Right kidney (tissue), 1 donor: ENCODE data around the gene CD9.
A peak's percentile ranks its signal among the peaks of the same experiment; 100 is the strongest.

Experiments used
- DNase-seq: peaks from one replicate; pipeline ENCODE4 v3.0.0-alpha.2; 2016

CD9 gene

GRCh38 chr12:6216581-6216980 lies 16.4 kb downstream of the CD9 start:
- no peak for DNase-seq

DNA sequence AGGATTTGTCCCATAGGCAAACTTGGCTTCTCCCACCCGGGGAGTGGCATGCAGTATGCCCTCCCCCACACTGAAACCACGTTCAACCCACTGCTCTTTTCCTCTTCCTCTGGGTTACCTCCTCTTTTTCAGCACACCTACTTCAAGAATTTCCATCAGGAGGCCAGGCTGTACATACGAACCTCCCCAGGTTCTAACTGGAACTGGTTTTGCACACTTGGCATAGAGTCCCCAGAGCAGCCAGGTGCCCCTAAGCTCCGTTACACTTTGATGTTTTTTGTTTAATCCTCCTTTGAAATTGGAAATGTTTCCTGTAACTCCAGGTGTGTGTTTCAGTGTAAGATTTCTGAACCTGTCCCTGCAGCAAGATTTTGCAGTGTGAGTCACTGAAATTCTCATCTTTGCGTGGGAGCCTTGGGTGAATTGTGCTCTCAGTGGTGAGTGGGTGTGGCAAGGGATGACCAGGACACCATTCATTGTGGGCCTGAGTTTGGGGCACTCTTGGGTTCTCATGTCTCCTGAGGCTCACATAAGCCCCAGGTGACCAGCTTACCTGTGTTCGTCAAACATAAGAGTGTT lies 18.2 kb downstream of the CD9 start:
- DNase-seq: no peak

DNA sequence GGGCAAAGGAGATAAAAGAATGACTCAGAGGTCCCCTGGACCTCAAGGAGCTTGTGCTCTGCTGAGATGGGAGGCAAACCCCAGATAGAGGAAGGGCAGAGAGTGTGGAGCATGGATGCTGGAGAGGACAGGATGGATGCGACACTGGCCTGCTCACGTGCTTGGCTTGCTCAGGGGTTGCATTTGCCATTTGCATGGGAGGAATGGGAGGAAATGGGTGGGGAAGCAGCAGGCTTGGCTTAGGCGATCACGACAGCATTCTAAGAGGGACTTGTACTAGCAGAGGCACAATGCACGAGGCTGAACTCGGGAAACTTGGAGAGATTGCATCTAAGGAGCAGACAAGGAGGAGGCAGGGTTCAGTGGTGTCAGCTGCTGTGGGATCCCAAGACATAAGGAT lies 19.8 kb downstream of the CD9 start:
- no peak for DNase-seq

DNA sequence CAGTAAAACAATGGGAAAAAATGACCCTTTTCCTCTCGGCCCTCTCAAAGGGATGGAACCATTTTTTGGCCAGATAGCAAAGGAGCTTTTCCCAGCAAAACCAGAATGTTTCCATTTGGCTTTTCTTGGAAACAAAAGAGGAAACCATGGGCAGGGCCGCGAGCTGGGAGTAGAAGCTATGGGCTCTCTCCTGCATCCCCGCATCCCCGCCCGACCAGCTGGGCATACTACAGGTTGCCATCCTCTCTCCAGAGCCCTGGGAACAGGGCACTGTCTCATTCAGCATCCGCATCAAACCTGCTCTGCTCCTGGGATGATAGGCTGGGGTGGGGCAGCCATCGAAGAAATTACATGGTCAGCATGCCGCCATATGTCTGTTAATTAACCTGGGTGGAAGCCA lies 20.9 kb downstream of the CD9 start:
- no peak for DNase-seq

DNA sequence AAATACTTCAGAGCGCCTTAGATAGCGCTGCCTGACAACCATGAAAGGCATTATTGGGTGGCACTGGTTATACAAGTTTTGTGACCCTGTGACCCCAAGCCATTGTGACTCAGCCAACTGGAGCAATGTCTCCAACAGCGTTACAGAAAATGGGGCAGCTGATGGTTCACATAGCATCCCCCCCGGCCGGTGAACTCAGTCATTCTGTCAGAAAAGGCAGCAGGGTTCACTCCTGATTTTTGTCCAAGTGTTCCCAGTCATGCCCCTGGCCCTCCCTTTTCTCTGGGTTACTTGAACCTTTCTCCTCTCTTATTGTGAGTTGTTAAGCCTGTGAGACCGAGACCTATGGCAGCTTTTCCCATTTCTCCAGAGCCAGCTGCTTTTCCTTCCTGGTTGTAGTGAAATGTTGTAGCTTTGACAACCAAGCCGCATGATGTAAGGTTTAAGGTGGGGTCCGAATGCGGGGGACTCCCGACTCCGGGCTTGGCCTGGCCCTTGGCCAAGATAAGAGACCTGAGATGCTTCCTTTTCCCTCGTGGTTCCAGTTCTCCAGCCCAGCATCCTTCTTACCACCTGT lies 22.0 kb downstream of the CD9 start:
- peak; percentile 49 for DNase-seq

- no peak for DNase-seq
These were observed 23.3 kb downstream of the CD9 start for GRCh38 chr12:6223545-6223944.

GRCh38 chr12:6224550-6224949 lies 24.4 kb downstream of the CD9 start:
- DNase-seq: no peak

DNA sequence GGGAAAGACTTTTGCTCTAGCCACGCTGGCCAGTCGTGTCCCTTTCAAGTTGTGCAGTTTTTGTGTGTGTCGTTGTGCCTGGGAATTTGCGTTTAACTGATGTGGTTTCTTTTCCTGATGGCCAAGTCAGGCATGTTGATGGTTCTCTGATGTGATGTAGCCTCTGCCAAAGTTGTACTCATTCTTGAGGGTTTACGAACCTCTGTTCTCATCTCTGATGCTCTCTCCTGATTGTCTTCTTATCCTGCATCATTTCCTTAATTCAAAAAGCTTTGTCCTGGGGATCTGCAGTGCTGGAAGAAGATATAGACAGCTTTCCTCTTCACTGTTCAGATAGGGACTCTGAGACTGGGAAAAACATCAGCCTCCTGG lies 25.4 kb downstream of the CD9 start:
- no peak for DNase-seq

DNA sequence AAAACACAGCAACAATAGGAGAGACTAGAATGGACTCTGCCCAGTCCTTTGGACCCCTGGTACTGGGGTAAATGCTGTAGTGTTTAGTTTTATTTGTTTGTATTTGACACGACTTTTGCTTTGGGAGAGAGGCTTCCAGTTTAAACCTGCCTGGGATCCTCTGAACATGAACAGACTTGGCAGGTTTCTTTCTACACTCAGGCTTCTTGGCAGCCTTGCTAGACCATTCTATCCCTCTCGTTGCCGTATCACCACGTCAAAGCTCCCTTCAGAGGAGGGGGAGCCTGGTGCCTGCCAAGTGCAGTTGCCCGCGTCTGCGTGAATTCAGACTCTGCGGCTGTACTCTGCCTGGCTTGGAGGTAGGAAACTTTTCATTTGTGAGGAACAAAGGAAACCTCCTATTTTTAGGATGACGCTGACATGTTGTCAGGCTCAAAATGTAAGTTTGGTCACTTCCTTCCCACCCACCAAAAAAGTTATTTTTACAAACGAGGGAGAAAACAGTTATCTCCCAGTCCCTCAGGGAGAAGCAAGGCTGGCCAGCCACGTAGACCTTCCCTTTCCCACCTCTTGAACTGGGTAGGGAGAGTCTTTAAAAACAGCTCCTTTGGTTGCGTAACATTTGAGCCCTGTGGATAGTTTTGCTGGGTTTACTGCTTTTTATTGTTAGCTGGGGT lies 25.9 kb downstream of the CD9 start:
- no peak for DNase-seq

- no peak for DNase-seq
These were observed 26.5 kb downstream of the CD9 start for GRCh38 chr12:6226679-6227051.

DNA sequence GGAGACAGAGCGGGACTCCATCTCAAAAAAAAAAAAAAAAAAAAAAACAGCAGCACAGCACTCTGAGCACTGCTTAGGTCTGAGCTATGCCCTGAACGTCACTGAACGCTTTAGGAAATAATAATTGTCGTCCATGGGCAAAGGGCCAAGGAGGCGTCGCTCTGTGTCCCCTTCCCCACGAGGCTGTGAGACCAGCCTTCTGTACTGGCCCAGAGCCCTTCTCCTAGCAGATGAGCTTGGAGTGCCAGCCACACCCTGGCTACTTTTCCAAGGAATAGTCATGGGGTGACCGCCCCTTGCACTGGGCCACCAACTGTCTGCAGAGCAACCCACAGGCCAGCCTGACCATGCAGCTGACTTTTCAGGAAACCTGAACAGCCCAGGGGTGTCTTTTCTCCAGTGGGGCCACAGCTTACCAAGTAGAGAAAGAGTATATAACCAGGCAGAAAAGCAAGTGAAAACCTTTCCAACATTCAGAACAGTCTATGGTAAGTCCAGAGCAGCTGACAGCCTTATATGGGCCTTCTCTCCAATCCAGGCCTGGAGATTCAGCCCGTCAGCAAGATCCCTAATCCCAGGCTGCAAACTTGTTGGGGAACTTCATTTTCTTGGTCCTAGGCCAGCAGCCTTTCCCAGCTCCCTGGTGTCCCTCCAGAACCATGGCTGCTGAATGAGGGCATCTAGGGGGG lies 28.5 kb downstream of the CD9 start:
- no peak for DNase-seq

- DNase-seq: peak; percentile 63
These were observed 29.3 kb downstream of the CD9 start for GRCh38 chr12:6229224-6230218.

GRCh38 chr12:6230321-6231110 lies 30.3 kb downstream of the CD9 start:
- no peak for DNase-seq

DNA sequence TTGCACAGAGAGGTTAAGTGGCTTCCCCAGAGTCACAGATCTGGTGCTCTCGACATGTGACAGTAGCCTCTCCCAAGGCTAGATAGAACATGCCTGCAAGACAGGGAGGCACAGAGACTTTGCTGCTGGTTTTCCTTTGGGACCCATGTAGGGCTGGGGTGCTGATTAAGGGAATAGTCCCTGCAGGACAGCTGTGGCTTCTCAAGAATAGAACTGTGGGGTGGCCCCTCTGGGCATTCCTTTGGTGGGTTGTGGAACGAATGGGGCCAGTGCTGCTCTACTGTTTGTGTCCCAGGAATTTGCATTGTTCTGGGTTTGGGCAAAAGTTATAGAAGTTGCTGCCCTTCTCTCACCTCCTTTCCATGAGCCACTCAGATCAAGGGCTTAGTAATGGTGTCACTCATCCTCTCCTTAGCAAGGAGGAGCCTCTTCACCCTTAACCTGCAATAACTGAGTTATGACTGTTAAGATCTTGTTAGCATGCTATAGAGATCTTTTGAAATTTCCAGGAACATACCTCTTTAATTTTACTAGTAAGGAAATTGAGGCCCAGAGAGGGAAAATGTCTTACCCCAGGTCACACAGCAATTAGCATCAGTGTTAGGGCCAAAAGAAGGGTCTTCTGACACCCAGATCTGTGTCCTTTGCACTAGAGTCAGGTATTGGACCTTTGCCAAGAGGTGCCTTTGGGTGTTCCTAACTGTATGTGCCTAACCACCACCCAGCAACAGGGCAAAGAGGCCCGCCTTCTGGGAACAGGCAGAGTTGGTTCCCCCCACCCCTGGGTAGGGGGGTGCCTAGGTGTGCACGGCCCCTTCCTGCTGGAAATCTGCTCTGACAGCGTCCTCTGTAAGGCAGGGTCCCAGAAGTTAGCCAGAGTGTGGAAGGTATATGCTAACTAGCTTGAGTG lies 31.4 kb downstream of the CD9 start:
- no peak for DNase-seq

DNA sequence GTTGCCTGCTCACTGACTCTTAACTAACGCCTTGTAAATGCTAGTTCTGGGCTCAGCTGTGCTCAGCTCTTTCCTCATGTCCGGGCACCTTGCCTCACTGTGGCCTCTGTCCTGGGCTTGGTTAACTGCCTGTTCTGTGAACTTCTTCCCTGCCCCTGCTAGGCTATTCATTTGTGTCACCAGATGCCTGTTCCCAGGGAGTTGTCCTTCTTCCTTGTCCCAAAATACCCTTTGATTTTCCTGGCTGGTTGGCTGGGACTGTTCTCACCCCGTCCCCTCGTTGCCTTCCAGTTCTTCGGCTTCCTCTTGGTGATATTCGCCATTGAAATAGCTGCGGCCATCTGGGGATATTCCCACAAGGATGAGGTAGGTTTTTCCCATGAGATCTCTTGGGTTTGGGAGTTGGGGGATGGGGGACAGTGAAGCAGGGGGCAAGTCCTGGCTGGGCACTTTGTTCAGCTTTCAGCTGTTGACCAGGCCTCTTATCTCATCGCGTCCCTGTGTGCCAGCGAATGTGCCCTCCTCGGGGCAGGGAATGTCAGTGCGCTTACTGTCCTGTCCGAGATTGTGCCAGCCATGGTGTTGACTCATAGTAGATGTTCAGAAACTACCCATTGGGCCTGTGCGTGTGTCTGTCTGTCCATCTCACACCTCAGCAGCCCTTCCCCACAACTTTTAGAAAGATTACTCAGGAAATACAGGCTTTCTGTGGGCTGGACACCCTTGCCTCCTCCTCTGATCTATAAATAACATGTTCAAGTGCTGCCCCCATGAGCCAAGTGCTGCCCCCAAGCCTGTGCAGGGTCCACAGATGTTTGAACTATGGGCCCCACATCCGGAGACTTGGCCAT lies 33.1 kb downstream of the CD9 start:
- DNase-seq: no peak

DNA sequence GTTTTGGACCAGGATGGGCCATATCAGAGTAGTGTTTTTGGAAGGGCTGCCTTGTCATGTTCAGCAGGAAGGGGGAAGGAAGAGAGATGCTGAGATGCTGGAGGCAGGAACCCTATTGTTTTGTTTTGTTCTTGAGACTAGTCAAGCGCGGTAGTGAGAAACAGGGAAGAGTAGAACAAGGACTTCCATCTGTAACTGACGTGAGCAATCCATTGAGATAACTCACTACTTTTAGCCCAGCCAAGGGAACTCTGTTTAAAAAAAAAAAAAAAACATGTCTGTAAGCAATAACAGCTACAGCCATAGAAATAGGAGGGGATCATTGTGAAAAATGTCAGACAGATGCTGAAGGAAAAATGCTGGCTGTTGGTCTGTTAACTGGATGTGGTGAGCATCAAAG lies 34.0 kb downstream of the CD9 start:
- no peak for DNase-seq

- DNase-seq: no peak
These were observed 34.7 kb downstream of the CD9 start for GRCh38 chr12:6234906-6235305.

- DNase-seq: no peak
These were observed 35.3 kb downstream of the CD9 start for GRCh38 chr12:6235499-6235898.

GRCh38 chr12:6235906-6236640 lies 35.9 kb downstream of the CD9 start:
- no peak for DNase-seq
